Left ventricle myocardium inferior (tissue), 1 donor: ENCODE measurements around the gene PRLR. TPM values are rescaled to one million over a fixed set of nuclear protein-coding genes. Genes with fewer than 3 reads are reported as not detected.

Source experiments
- DNase-seq: peaks from one replicate; pipeline ENCODE4 v3.0.0-alpha.2; 2020
- H3K27ac ChIP-seq: fragments of 200-600 bp; replicated peaks from 2 replicates; pipeline ENCODE4 v1.8.0; 2021
- H3K27me3 ChIP-seq: fragments of 200-600 bp; 2 replicates; pipeline ENCODE4 v1.8.0; 2021; ENCODE audit warnings: low read depth
- H3K36me3 ChIP-seq: fragments of 200-600 bp; 2 replicates; pipeline ENCODE4 v1.8.0; 2021
- H3K4me1 ChIP-seq: fragments of 200-600 bp; 2 replicates; pipeline ENCODE4 v1.8.0; 2021
- H3K4me3 ChIP-seq: fragments of 200-600 bp; 2 replicates; pipeline ENCODE4 v1.8.0; 2021; ENCODE audit warnings: mild to moderate bottlenecking, moderate library complexity
- H3K9me3 ChIP-seq: fragments of 200-600 bp; replicated peaks from 2 replicates; pipeline ENCODE4 v1.8.0; 2021
- intact Hi-C: fragments of 100-400 bp; cut with micrococcal nuclease; formaldehyde crosslinking; loops from one replicate; pipeline ENCODE4 v1.11.0; 2022
- long read RNA-seq: library from polyadenylated mRNA; unstranded; transcript quantifications from one replicate; pipeline ENCODE4 v2.0.0, GENCODE V29; 2021
- total RNA-seq: library from RNA; stranded (reverse); fragmentation: NEBNext Ultra II Directional; extraction: Animal tissue kit (Norgen Biotek cat#: 25700); gene quantifications from one replicate; pipeline ENCODE4 v1.2.1, GENCODE V29; 2021
- TF ChIP-seq, protein P1 (sequence below): fragments of 200-600 bp; IDR thresholded peaks from 2 replicates; pipeline ENCODE4 v1.8.0; 2021; ENCODE audit warnings: antibody characterized with exemption, mild to moderate bottlenecking, borderline replicate concordance
- donor health status: DM: no; HTN: yes; CAD: no; lungs with severe emphysema.

Gene PRLR
- total RNA-seq = 0.66 TPM
- long read RNA-seq = 0 reads

DNA sequence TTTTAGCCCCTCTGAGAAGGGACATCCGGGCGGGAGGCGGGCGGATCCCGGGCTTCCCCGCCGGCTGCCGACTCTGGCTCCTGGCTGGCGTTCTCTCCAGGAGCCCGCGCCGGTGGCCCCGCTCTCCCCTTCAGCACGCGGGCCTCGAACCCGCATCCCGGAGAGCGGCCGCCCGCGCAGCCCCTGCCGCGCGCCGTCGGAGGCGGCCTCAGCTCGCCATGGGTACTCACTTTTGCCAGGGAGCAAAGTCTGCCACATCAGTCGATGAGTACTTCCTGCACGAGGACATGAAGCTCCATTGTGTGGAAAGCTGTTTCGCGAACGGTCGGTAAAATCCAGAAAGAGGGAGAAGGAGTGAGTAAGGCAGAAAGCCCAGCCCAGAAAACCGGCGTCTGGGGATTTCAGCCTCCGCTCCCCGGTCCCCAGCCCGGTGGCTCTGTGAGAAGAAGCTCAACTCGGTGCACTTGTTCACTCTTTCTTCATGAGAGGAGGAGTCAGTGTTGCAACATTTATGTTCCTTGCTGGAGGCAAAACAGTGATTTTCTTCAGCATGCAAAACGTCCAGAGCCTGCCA, at the start of gene PRLR:
Gene PRLR (minus strand): TSS at position 450 of the 574 bp plus-strand sequence. CDS start 140,867 bp downstream, outside the sequence.
- TF ChIP-seq, protein P1, sequence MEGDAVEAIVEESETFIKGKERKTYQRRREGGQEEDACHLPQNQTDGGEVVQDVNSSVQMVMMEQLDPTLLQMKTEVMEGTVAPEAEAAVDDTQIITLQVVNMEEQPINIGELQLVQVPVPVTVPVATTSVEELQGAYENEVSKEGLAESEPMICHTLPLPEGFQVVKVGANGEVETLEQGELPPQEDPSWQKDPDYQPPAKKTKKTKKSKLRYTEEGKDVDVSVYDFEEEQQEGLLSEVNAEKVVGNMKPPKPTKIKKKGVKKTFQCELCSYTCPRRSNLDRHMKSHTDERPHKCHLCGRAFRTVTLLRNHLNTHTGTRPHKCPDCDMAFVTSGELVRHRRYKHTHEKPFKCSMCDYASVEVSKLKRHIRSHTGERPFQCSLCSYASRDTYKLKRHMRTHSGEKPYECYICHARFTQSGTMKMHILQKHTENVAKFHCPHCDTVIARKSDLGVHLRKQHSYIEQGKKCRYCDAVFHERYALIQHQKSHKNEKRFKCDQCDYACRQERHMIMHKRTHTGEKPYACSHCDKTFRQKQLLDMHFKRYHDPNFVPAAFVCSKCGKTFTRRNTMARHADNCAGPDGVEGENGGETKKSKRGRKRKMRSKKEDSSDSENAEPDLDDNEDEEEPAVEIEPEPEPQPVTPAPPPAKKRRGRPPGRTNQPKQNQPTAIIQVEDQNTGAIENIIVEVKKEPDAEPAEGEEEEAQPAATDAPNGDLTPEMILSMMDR = no peak
- Histone ChIP-seq H3K27me3 (peaks cover 89% of the 10 kb centered on the region), H3K9me3 (no peaks in the 10 kb centered on the region), H3K4me1 (peaks cover 15% of the 10 kb centered on the region), H3K4me3 (peak within 1 kb of the TSS; percentile 64), H3K27ac (no peak within 1 kb of the TSS), H3K36me3 (no peaks in the 10 kb centered on the region)
- DNase-seq = peak; percentile 24
- intact Hi-C loops = no loop called here

DNA sequence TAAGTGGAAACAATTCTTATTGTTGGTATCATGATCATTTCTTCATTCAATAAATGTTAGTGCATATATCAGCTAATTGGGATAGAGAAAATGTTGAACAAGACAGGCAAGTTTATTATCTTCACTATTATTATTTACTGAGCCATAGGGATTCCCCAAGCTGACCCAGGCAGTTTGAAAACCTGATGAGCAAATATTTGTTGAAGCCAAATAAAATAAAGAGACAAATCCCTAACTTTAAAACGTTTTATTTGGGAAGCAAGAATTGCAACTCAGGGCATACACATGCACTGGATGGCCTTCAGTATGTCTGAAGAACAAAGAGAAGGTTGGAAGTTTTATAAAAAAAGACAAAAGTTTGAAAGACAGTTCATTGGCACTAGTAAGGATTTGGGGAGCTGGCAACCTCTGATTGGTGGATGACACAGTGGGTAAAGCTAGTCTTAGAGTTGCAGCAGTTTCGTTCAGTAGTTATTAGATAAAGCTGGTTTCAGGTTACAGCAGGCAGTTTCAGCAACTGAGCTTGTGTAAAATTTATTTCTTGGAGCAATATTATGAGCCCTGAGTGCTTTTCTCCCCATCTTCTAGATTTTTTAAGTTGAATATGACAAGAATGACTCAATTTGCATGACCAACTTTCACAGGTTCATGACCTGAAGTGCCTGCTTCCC, 44.7 kb upstream of the PRLR start:
- no peaks in the 10 kb centered on the region for H3K36me3 ChIP-seq
- H3K9me3 ChIP-seq = peaks cover 36% of the 10 kb centered on the region
- TF ChIP-seq, protein P1 = no peak
- no peak for DNase-seq
- no peak overlapping the region for H3K4me3 ChIP-seq
- intact Hi-C loops = no loop called here
- no peaks in the 10 kb centered on the region for H3K4me1 ChIP-seq
- H3K27ac ChIP-seq = no peak overlapping the region
- H3K27me3 ChIP-seq = no peaks in the 10 kb centered on the region

DNA sequence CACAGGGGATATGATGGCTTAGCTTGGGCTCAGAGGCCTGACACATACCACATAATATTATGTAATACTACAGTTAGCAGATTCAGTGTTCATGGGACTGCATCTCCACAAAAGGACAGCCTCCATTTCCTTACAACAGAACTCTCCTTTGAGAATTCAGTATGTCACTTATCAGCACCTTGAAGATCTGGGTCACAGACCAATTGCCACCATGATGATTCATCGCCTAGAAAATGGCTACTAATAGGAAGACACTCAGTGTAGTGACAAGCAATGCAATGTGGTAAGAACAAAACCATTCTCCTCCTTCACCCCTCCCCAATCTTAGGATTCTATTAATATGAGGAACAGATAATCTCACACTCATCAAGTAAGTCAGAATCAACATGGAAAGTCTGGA, 38.7 kb upstream of the PRLR start:
- no peaks in the 10 kb centered on the region for H3K9me3 ChIP-seq
- H3K27me3 ChIP-seq = no peaks in the 10 kb centered on the region
- H3K36me3 ChIP-seq = no peaks in the 10 kb centered on the region
- TF ChIP-seq, protein P1 = no peak
- DNase-seq = no peak
- H3K4me1 ChIP-seq = no peaks in the 10 kb centered on the region
- no peak overlapping the region for H3K4me3 ChIP-seq
- intact Hi-C loops = no loop called here
- H3K27ac ChIP-seq = no peak overlapping the region

DNA sequence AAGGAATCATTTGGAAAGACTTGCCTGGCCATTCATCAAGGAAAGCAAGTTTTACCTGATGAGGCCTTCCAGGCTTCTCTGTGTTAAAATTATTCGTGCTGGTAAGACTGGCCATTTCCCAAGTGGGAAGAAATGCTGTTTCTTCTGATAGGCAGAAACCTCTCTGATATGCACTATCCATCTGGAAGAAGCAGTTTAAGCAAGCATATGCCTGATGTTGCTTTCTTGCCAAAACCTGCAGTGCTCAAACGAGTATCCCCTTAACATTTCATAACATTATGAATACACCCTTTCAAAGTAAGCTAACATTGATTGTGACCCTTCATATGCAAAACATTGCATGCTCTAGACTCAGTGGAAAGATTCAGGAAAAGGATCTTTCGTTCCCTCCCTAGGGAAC, 36.0 kb upstream of the PRLR start:
- TF ChIP-seq, protein P1 = no peak
- H3K36me3 ChIP-seq = no peaks in the 10 kb centered on the region
- no peak overlapping the region for H3K27ac ChIP-seq
- H3K4me1 ChIP-seq = no peaks in the 10 kb centered on the region
- H3K27me3 ChIP-seq = no peaks in the 10 kb centered on the region
- H3K9me3 ChIP-seq = no peaks in the 10 kb centered on the region
- DNase-seq = no peak
- intact Hi-C loops = no loop called here
- H3K4me3 ChIP-seq = no peak overlapping the region

DNA sequence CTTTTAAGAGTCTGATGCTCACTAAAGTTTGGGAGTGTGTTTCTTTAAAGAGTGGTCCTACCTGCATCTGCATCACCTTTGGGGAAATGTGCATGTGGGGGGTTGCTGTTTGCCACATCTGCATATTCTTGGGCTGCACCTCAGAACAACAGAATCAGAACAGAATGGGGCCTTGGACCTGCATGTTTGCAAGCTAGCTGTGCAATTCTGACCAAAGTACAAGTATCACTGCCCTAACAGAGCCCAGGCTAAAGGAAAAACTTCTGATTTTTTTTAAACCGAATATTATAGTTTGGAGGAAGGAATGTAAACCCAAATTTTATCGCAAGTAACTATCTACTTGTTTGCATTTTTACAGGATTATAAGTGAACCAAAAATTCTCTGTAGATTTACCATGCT, 34.2 kb upstream of the PRLR start:
- Histone ChIP-seq H3K27me3 (no peaks in the 10 kb centered on the region), H3K4me1 (no peaks in the 10 kb centered on the region), H3K9me3 (no peaks in the 10 kb centered on the region), H3K27ac (no peak overlapping the region), H3K4me3 (no peak overlapping the region), H3K36me3 (no peaks in the 10 kb centered on the region)
- DNase-seq = no peak
- intact Hi-C loops = no loop called here
- TF ChIP-seq, protein P1 = no peak
